H9 (cell line): ENCODE data around the gene CSMD2. TPM values are rescaled to one million over a fixed set of nuclear protein-coding genes. Genes with fewer than 3 reads are reported as not detected.
A peak's percentile ranks its signal among the peaks of the same experiment; 100 is the strongest.

Experiments
- DNase-seq: peaks from one replicate; pipeline ENCODE4 v3.0.0-alpha.2; 2017
- H2AFZ ChIP-seq: one replicate; pipeline ENCODE4 v1.6.1; 2013; ENCODE audit warnings: mild to moderate bottlenecking, low read length, control low read depth, moderate library complexity
- H2AK5ac ChIP-seq: 2 replicates; pipeline ENCODE4 v1.6.1; 2013; ENCODE audit warnings: low read length, control low read depth, mixed read lengths; ENCODE audit not compliant: insufficient read length
- H2BK120ac ChIP-seq: one replicate; pipeline ENCODE4 v1.6.1; 2013; ENCODE audit warnings: low read depth, mild to moderate bottlenecking, low read length, control low read depth, inconsistent platforms; ENCODE audit not compliant: poor library complexity, severe bottlenecking
- H2BK12ac ChIP-seq: 2 replicates; pipeline ENCODE4 v1.6.1; 2013; ENCODE audit warnings: low read length, control low read depth, mixed read lengths, low read depth; ENCODE audit not compliant: insufficient read length
- H2BK15ac ChIP-seq: 2 replicates; pipeline ENCODE4 v1.6.1; 2013; ENCODE audit warnings: low read depth, low read length, control low read depth
- H2BK20ac ChIP-seq: one replicate; pipeline ENCODE4 v1.6.1; 2013; ENCODE audit warnings: low read depth, mild to moderate bottlenecking, low read length, control low read depth, inconsistent platforms; ENCODE audit not compliant: poor library complexity, severe bottlenecking
- H2BK5ac ChIP-seq: 2 replicates; pipeline ENCODE4 v1.6.1; 2013; ENCODE audit warnings: low read length, control low read depth, mixed read lengths; ENCODE audit not compliant: insufficient read length
- H3K14ac ChIP-seq: 2 replicates; pipeline ENCODE4 v1.6.1; 2013; ENCODE audit warnings: low read length, control low read depth; ENCODE audit not compliant: insufficient read depth
- H3K18ac ChIP-seq: 2 replicates; pipeline ENCODE4 v1.6.1; 2013; ENCODE audit warnings: low read depth, mild to moderate bottlenecking, mixed read lengths, low read length, control low read depth; ENCODE audit not compliant: insufficient read length
- H3K23ac ChIP-seq: 2 replicates; pipeline ENCODE4 v1.6.1; 2013; ENCODE audit warnings: low read length, control low read depth, mixed read lengths, low read depth; ENCODE audit not compliant: insufficient read length
- H3K23me2 ChIP-seq: 2 replicates; pipeline ENCODE4 v1.6.1; 2013; ENCODE audit warnings: low read depth, mild to moderate bottlenecking, mixed read lengths, low read length, control low read depth; ENCODE audit not compliant: insufficient read length, poor library complexity, severe bottlenecking
- H3K27ac ChIP-seq: 2 replicates; pipeline ENCODE4 v1.5.1; 2013; ENCODE audit warnings: low read length, control low read depth, mixed read lengths, low read depth; ENCODE audit not compliant: insufficient read length
- H3K27me3 ChIP-seq: 2 replicates; pipeline ENCODE4 v1.6.1; 2013; ENCODE audit warnings: low read length, control low read depth, inconsistent platforms; ENCODE audit not compliant: insufficient read depth
- H3K4ac ChIP-seq: 2 replicates; pipeline ENCODE4 v1.6.1; 2013; ENCODE audit warnings: low read depth, mild to moderate bottlenecking, control low read depth, inconsistent platforms, low read length, moderate library complexity
- H3K4me1 ChIP-seq: 2 replicates; pipeline ENCODE4 v1.6.1; 2013; ENCODE audit warnings: low read length, control low read depth, inconsistent platforms; ENCODE audit not compliant: insufficient read depth
- H3K4me2 ChIP-seq: 2 replicates; pipeline ENCODE4 v1.6.1; 2013; ENCODE audit warnings: low read length, control low read depth, mixed read lengths; ENCODE audit not compliant: insufficient read length, insufficient read depth
- H3K56ac ChIP-seq: 2 replicates; pipeline ENCODE4 v1.6.1; 2013; ENCODE audit warnings: low read depth, mild to moderate bottlenecking, mixed read lengths, low read length, control low read depth; ENCODE audit not compliant: insufficient read length
- H3K79me1 ChIP-seq: 2 replicates; pipeline ENCODE4 v1.6.1; 2013; ENCODE audit warnings: low read depth, mild to moderate bottlenecking, moderate library complexity, low read length, control low read depth, inconsistent platforms; ENCODE audit not compliant: insufficient read depth, poor library complexity, severe bottlenecking
- H3K79me2 ChIP-seq: 2 replicates; pipeline ENCODE4 v1.6.1; 2013; ENCODE audit warnings: low read length, control low read depth, inconsistent platforms; ENCODE audit not compliant: insufficient read depth
- H3K9ac ChIP-seq: 2 replicates; pipeline ENCODE4 v1.6.1; 2013; ENCODE audit warnings: low read length, control low read depth, mixed read lengths; ENCODE audit not compliant: insufficient read length; ENCODE audit errors: extremely low read depth
- H3K9me3 ChIP-seq: one replicate; pipeline ENCODE4 v1.6.1; 2013; ENCODE audit warnings: low read depth, low read length, inconsistent platforms; ENCODE audit not compliant: control insufficient read depth
- H3T11ph ChIP-seq: one replicate; pipeline ENCODE4 v1.6.1; 2013; ENCODE audit warnings: mild to moderate bottlenecking, low read length, control low read depth, inconsistent platforms
- H4K20me1 ChIP-seq: one replicate; pipeline ENCODE4 v1.6.1; 2013; ENCODE audit not compliant: control insufficient read depth, insufficient read length, insufficient read depth
- H4K5ac ChIP-seq: 2 replicates; pipeline ENCODE4 v1.6.1; 2013; ENCODE audit warnings: low read depth, mild to moderate bottlenecking, mixed read lengths, low read length, control low read depth; ENCODE audit not compliant: insufficient read length
- H4K8ac ChIP-seq: replicated peaks from 2 replicates; pipeline ENCODE4 v1.6.1; 2013; ENCODE audit warnings: low read length, control low read depth, mixed read lengths, low read depth; ENCODE audit not compliant: insufficient read length
- H4K91ac ChIP-seq: 2 replicates; pipeline ENCODE4 v1.6.1; 2013; ENCODE audit warnings: low read depth, mild to moderate bottlenecking, moderate library complexity, mixed read lengths, low read length, control low read depth; ENCODE audit not compliant: insufficient read length
- H3K27ac Mint-ChIP-seq, 3 experiments: 2 replicates in 2 of 3; 3 replicates in 1 of 3; pipeline ENCODE4 v1.8.0; 2020 to 2021; ENCODE audit warnings: mixed read lengths in 3 of 3, mild to moderate bottlenecking in 1 of 3, moderate library complexity in 1 of 3
- H3K27me3 Mint-ChIP-seq: 2 replicates; pipeline ENCODE4 v1.8.0; 2021; ENCODE audit warnings: low read depth, mild to moderate bottlenecking, moderate library complexity, mixed read lengths
- H3K36me3 Mint-ChIP-seq, 3 experiments: 2 replicates in 2 of 3; 3 replicates in 1 of 3; pipeline ENCODE4 v1.8.0; 2020 to 2021; ENCODE audit warnings: low read depth in 3 of 3, mixed read lengths in 3 of 3; ENCODE audit not compliant: insufficient read depth in 1 of 3
- H3K4me1 Mint-ChIP-seq, 2 experiments: 2 replicates each; pipeline ENCODE4 v1.8.0; 2020; ENCODE audit warnings: mixed read lengths in 2 of 2
- H3K4me3 Mint-ChIP-seq, 2 experiments: 2 replicates in 1 of 2; 3 replicates in 1 of 2; pipeline ENCODE4 v1.8.0; 2020 to 2021; ENCODE audit warnings: mild to moderate bottlenecking in 2 of 2, mixed read lengths in 2 of 2, moderate library complexity in 1 of 2
- H3K9me3 Mint-ChIP-seq, 2 experiments: 2 replicates in 1 of 2; 3 replicates in 1 of 2; pipeline ENCODE4 v1.8.0; 2020; ENCODE audit warnings: mild to moderate bottlenecking in 2 of 2, mixed read lengths in 2 of 2, moderate library complexity in 1 of 2
- WGBS: extraction: QIAGEN DNeasy Blood & Tissue Kit; methylation state at CpG from one replicate; pipeline ENCODE4 v1.1.7; 2013; ENCODE audit warnings: missing lambda C conversion rate, low lambda C conversion rate, mixed read lengths; ENCODE audit not compliant: insufficient read length; ENCODE audit errors: extremely low coverage; 5-methylcytosine and 5-hydroxymethylcytosine counted together
- total RNA-seq: library from RNA; stranded (reverse); gene quantifications from 2 replicates; pipeline ENCODE4 v1.2.1, GENCODE V29; 2021
- TF ChIP-seq, protein P1 (sequence below): fragments of 200-600 bp; sonication (generic); conservative IDR thresholded peaks from 3 replicates; pipeline ENCODE4 v1.8.0; 2021; ENCODE audit warnings: antibody characterized with exemption, mild to moderate bottlenecking

CSMD2 gene
- total RNA-seq, 1 experiment from 2014 or later, result 6.4 TPM

DNA sequence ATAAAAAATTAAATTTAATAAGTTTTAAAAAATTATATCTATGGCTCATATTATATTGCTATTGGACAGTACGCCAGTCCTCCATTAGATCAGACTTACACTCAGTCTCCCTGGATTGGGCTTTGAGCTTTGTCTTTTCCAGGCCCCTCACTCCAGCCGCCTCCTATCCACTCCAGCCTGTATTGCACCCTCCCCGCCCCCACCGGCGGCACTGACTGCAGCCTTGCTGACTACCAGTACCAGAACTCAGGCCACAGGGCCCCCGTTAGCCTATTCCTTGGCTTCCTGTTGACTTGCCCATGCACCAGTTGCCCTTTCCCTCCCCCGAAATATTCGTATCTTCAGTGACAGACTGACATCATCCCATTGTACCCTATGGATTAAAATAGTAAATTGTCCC lies 127.9 kb downstream of the CSMD2 start:
- Histone ChIP-seq H4K8ac (no peak overlapping the region), H3K79me2 (no peaks in the 10 kb centered on the region), H4K91ac (no peak overlapping the region), H3K56ac (no peak overlapping the region), H2BK20ac (no peak overlapping the region), H3K23me2 (no peaks in the 10 kb centered on the region), H3K27me3 (no peaks in the 10 kb centered on the region), H3K14ac (no peak overlapping the region), H2AK5ac (no peak overlapping the region), H3K79me1 (no peaks in the 10 kb centered on the region), H2BK120ac (no peak overlapping the region), H3K18ac (no peak overlapping the region), H3K9me3 (no peaks in the 10 kb centered on the region), H3K9ac (no peak overlapping the region), H3K27ac (no peak overlapping the region), H3K23ac (no peak overlapping the region), H3K4ac (no peak overlapping the region), H3K4me1 (peaks cover 8% of the 10 kb centered on the region; the same call in 1 of the 2 replicates), H4K5ac (no peak overlapping the region), H2AFZ (no peak overlapping the region), H3K4me2 (no peak overlapping the region), H2BK15ac (no peak overlapping the region), H4K20me1 (no peaks in the 10 kb centered on the region), H2BK12ac (no peak overlapping the region), H3T11ph (no peak overlapping the region), H2BK5ac (no peak overlapping the region)
- TF ChIP-seq, protein P1, sequence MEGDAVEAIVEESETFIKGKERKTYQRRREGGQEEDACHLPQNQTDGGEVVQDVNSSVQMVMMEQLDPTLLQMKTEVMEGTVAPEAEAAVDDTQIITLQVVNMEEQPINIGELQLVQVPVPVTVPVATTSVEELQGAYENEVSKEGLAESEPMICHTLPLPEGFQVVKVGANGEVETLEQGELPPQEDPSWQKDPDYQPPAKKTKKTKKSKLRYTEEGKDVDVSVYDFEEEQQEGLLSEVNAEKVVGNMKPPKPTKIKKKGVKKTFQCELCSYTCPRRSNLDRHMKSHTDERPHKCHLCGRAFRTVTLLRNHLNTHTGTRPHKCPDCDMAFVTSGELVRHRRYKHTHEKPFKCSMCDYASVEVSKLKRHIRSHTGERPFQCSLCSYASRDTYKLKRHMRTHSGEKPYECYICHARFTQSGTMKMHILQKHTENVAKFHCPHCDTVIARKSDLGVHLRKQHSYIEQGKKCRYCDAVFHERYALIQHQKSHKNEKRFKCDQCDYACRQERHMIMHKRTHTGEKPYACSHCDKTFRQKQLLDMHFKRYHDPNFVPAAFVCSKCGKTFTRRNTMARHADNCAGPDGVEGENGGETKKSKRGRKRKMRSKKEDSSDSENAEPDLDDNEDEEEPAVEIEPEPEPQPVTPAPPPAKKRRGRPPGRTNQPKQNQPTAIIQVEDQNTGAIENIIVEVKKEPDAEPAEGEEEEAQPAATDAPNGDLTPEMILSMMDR, result peak; percentile 44
- no CpG with 5 or more reads among the region's 8 CpGs for WGBS
- Mint-ChIP-seq H3K4me3 (no peak overlapping the region), H3K27ac (no peak overlapping the region), H3K4me1 (peaks cover 3 to 7% of the 10 kb centered on the region in 2 experiments), H3K27me3 (no peaks in the 10 kb centered on the region), H3K36me3 (no peaks in the 10 kb centered on the region), H3K9me3 (no peaks in the 10 kb centered on the region)
- DNase-seq, result peak; percentile 66
